HG03045 (cell line): ENCODE measurements around the gene WLS.

Experiments
- ATAC-seq: cut with Tn5 transposase; IDR thresholded peaks from one replicate; pipeline ENCODE4 v1.9.1; 2021; ENCODE audit warnings: mild to moderate bottlenecking, moderate library complexity; ENCODE audit not compliant: unreplicated experiment

Gene WLS

GRCh38 chr1:68229650-68230483 is 2.5 kb downstream of the WLS start:
- ATAC-seq: no peak

GRCh38 chr1:68228851-68229250 is 3.5 kb downstream of the WLS start:
- no peak for ATAC-seq

- ATAC-seq: no peak
Observed at GRCh38 chr1:68227598-68227997, 4.7 kb downstream of the WLS start.

- ATAC-seq: no peak
Observed at GRCh38 chr1:68225781-68226180, 6.5 kb downstream of the WLS start.

- ATAC-seq: no peak
Observed at GRCh38 chr1:68223687-68224086, 8.6 kb downstream of the WLS start.

GRCh38 chr1:68221980-68222373 is 10.3 kb downstream of the WLS start:
- no peak for ATAC-seq

GRCh38 chr1:68221001-68221979 is 11.0 kb downstream of the WLS start:
- no peak for ATAC-seq

- ATAC-seq: no peak
Observed at GRCh38 chr1:68220420-68220819, 11.9 kb downstream of the WLS start.

GRCh38 chr1:68218490-68218889 is 13.8 kb downstream of the WLS start:
- no peak for ATAC-seq

GRCh38 chr1:68217618-68218017 is 14.7 kb downstream of the WLS start:
- no peak for ATAC-seq

GRCh38 chr1:68217060-68217554 is 15.2 kb downstream of the WLS start:
- no peak for ATAC-seq

- no peak for ATAC-seq
Observed at GRCh38 chr1:68216089-68216772, 16.1 kb downstream of the WLS start.

GRCh38 chr1:68213843-68214242 is 18.5 kb downstream of the WLS start:
- no peak for ATAC-seq

- ATAC-seq: no peak
Observed at GRCh38 chr1:68211761-68212380, 20.5 kb downstream of the WLS start.

GRCh38 chr1:68210829-68211228 is 21.5 kb downstream of the WLS start:
- ATAC-seq: no peak

GRCh38 chr1:68210027-68210426 is 22.3 kb downstream of the WLS start:
- ATAC-seq: no peak

- no peak for ATAC-seq
Observed at GRCh38 chr1:68206848-68207689, 25.3 kb downstream of the WLS start.

- no peak for ATAC-seq
Observed at GRCh38 chr1:68205794-68206358, 26.4 kb downstream of the WLS start.

- ATAC-seq: no peak
Observed at GRCh38 chr1:68204977-68205630, 27.2 kb downstream of the WLS start.
